Activated B cell treated with CpG ODN at 0.5 μM for 24 hours (primary cell): ENCODE measurements around the gene SLC16A3. TPM values are rescaled to one million over a fixed set of nuclear protein-coding genes. Genes with fewer than 3 reads are reported as not detected.

Experiments
- ATAC-seq: fragments of 200-7000 bp; cut with Tn5 transposase; one replicate; pipeline ENCODE4 v1.10.0; 2021; ENCODE audit warnings: low read depth, mild to moderate bottlenecking, moderate library complexity
- CTCF ChIA-PET: fragments of 350-600 bp; sonication (Branson Sonifier 250); formaldehyde crosslinking; loops from one replicate; lab custom pipeline; 2021; ENCODE audit warnings: antibody characterized with exemption; lab: Charles Lee
- POLR2A ChIA-PET: fragments of 350-600 bp; sonication (Branson Sonifier 250); formaldehyde crosslinking; loops from one replicate; lab custom pipeline; 2021; ENCODE audit warnings: antibody characterized with exemption; lab: Charles Lee
- DNase-seq: peaks from one replicate; pipeline ENCODE4 v3.0.0; 2022
- H3K27ac Mint-ChIP-seq: one replicate; pipeline ENCODE4 v1.8.0; 2020; ENCODE audit warnings: mixed read lengths
- H3K27me3 Mint-ChIP-seq: one replicate; pipeline ENCODE4 v1.8.0; 2021; ENCODE audit warnings: mixed read lengths
- H3K36me3 Mint-ChIP-seq: one replicate; pipeline ENCODE4 v1.8.0; 2021; ENCODE audit warnings: low read depth, mixed read lengths
- H3K4me1 Mint-ChIP-seq: one replicate; pipeline ENCODE4 v1.8.0; 2021; ENCODE audit warnings: mixed read lengths
- H3K4me3 Mint-ChIP-seq: one replicate; pipeline ENCODE4 v1.8.0; 2020; ENCODE audit warnings: mild to moderate bottlenecking, mixed read lengths
- H3K9me3 Mint-ChIP-seq: one replicate; pipeline ENCODE4 v1.8.0; 2020; ENCODE audit warnings: mixed read lengths
- CTCF ChIP-seq: fragments of 200-600 bp; IDR thresholded peaks from one replicate; pipeline ENCODE4 v1.8.0; 2022; ENCODE audit warnings: antibody characterized with exemption, mild to moderate bottlenecking
- intact Hi-C: fragments of 100-400 bp; cut with micrococcal nuclease; formaldehyde crosslinking; loops from one replicate; pipeline ENCODE4 v1.15.1; 2024
- total RNA-seq: library from RNA; stranded (reverse); gene quantifications from 2 replicates; pipeline ENCODE4 v1.2.3, GENCODE V29; 2022

The SLC16A3 gene
- total RNA-seq, 1 donor from 2014 or later: 24.6 TPM

- Mint-ChIP-seq H3K4me1 (peaks cover 34% of the 10 kb centered on the region), H3K27me3 (no peaks in the 10 kb centered on the region), H3K9me3 (no peaks in the 10 kb centered on the region), H3K27ac (no peak overlapping the region), H3K4me3 (peak overlapping the region; percentile 50), H3K36me3 (no peaks in the 10 kb centered on the region)
- DNase-seq (no peak), ATAC-seq (no peak)
- TF ChIP-seq CTCF: no peak
- intact Hi-C loops: loop anchor here (10.0 kb wide), 1 partner anchor 324 kb away; no protein-coding TSS in a partner anchor
- CTCF ChIA-PET: no interaction called here
- POLR2A ChIA-PET: interaction anchor here (1.3 to 4.0 kb wide), 3 partner anchors 16 to 125 kb away, joined by 3 to 60 read pairs (median 12); partner anchors contain the start of gene CCDC57
Measured at GRCh38 chr17:82231312-82231561, 2.4 kb downstream of the SLC16A3 start.

- Mint-ChIP-seq H3K4me1 (peaks cover 37% of the 10 kb centered on the region), H3K9me3 (no peaks in the 10 kb centered on the region), H3K27me3 (no peaks in the 10 kb centered on the region), H3K4me3 (no peak overlapping the region), H3K27ac (no peak overlapping the region), H3K36me3 (no peaks in the 10 kb centered on the region)
- TF ChIP-seq CTCF: no peak
- intact Hi-C loops: loop anchor here (10.0 kb wide), 1 partner anchor 323 kb away; no protein-coding TSS in a partner anchor
- ChIA-PET CTCF (no interaction called here), POLR2A (interaction anchor here (1.3 to 4.0 kb wide), 3 partner anchors 16 to 126 kb away, joined by 3 to 60 read pairs (median 12); partner anchors contain the start of gene CCDC57)
- DNase-seq: no peak
- ATAC-seq: no peak
Measured at GRCh38 chr17:82231562-82232321, 2.9 kb downstream of the SLC16A3 start.

GRCh38 chr17:82232322-82232820 lies 3.5 kb downstream of the SLC16A3 start:
- no peak for DNase-seq
- H3K36me3 Mint-ChIP-seq: peaks cover under 1% of the 10 kb centered on the region
- TF ChIP-seq CTCF: no peak
- no peak overlapping the region for H3K27ac Mint-ChIP-seq
- H3K27me3 Mint-ChIP-seq: no peaks in the 10 kb centered on the region
- CTCF ChIA-PET: no interaction called here
- no peak overlapping the region for H3K4me3 Mint-ChIP-seq
- intact Hi-C loops: loop anchor here (10.0 kb wide), 1 partner anchor 322 kb away; no protein-coding TSS in a partner anchor
- ATAC-seq: no peak
- no peaks in the 10 kb centered on the region for H3K9me3 Mint-ChIP-seq
- POLR2A ChIA-PET: no interaction called here
- H3K4me1 Mint-ChIP-seq: peaks cover 38% of the 10 kb centered on the region

GRCh38 chr17:82232876-82233785 lies 4.3 kb downstream of the SLC16A3 start:
- DNase-seq (no peak), ATAC-seq (no peak)
- Mint-ChIP-seq H3K4me3 (peak overlapping the region; percentile 15), H3K4me1 (peaks cover 41% of the 10 kb centered on the region), H3K9me3 (no peaks in the 10 kb centered on the region), H3K27me3 (no peaks in the 10 kb centered on the region), H3K27ac (peak overlapping the region; percentile 61), H3K36me3 (peaks cover 3% of the 10 kb centered on the region)
- no peak for TF ChIP-seq CTCF
- ChIA-PET CTCF (no interaction called here), POLR2A (interaction anchor here (1.8 kb wide), 1 partner anchor 59 kb away, joined by 5 read pairs; no protein-coding TSS in a partner anchor)
- intact Hi-C loops: loop anchor here (10.0 kb wide), 1 partner anchor 322 kb away; no protein-coding TSS in a partner anchor
